ENCODE results near the gene CARS2. TPM values are rescaled to one million over a fixed set of nuclear protein-coding genes. Genes with fewer than 3 reads are reported as not detected.

The CARS2 gene
- total and polyA plus RNA-seq, 2 of the 8 experiments (the other 6 are each of a cell fraction or from before 2014, with no cell fraction given) = 47.7 to 55.9 TPM

GRCh38 chr13:110723598-110723997 lies 17.7 kb upstream of the CARS2 start:
- Histone ChIP-seq H3K36me3 (ENCODE audit: control insufficient read depth in 2 of 4, insufficient read depth in 4 of 4, low read length in 3 of 4) (peaks cover 8 to 19% (median 11%) of the 10 kb centered on the region in 4 experiments; a peak in 7 of 8 replicates), H2AK5ac (ENCODE audit: low read depth, low read length) (no peak overlapping the region), H2BK5ac (ENCODE audit: low read depth, low read length) (no peak overlapping the region), H3K23ac (ENCODE audit: insufficient read length) (no peak overlapping the region), H3K79me1 (ENCODE audit: low read depth, low read length) (peaks cover 9% of the 10 kb centered on the region), H4K91ac (replicated peaks; ENCODE audit: insufficient read length, low read length) (no peak overlapping the region), H3K56ac (replicated peaks; ENCODE audit: insufficient read length, low read depth, low read length) (no peak overlapping the region), H4K8ac (ENCODE audit: extremely low read depth, insufficient read depth, low read length) (no peak overlapping the region), H3K4me1 (replicated peaks in 1 of 4; ENCODE audit: control insufficient read depth in 3 of 4, insufficient read depth in 4 of 4, low read length in 3 of 4) (no peaks in the 10 kb centered on the region), H3K4ac (replicated peaks; ENCODE audit: insufficient read length, low read depth, low read length) (no peak overlapping the region), H3K27me3 (replicated peaks in 1 of 4; ENCODE audit: control insufficient read depth in 3 of 4, extremely low read depth in 1 of 4, insufficient read depth in 3 of 4, low read length in 3 of 4) (no peaks in the 10 kb centered on the region), H2BK15ac (ENCODE audit: low read length) (no peak overlapping the region), H3K18ac (ENCODE audit: extremely low read depth, low read length) (no peak overlapping the region), H2BK12ac (ENCODE audit: low read depth, low read length) (no peak overlapping the region), H3K79me2 (ENCODE audit: control insufficient read depth in 1 of 2, insufficient read depth in 2 of 2, low read length in 2 of 2) (peaks cover 6 to 33% of the 10 kb centered on the region in 2 experiments), H2BK20ac (ENCODE audit: low read length) (no peak overlapping the region), H3K23me2 (ENCODE audit: low read depth, low read length) (no peaks in the 10 kb centered on the region), H3K14ac (ENCODE audit: insufficient read length) (no peak overlapping the region), H3K9me3 (ENCODE audit: insufficient read depth in 2 of 2, low read depth in 1 of 2, low read length in 1 of 2) (no peaks in the 10 kb centered on the region), H3K4me2 (ENCODE audit: insufficient read depth in 1 of 2, low read depth in 2 of 2, low read length in 2 of 2) (no peak overlapping the region), H2BK120ac (replicated peaks; ENCODE audit: low read depth, low read length) (no peak overlapping the region), H3K27ac (ENCODE audit: low read depth, low read length) (no peak overlapping the region), H3K4me3 (ENCODE audit: extremely low read depth in 1 of 4, insufficient read depth in 2 of 4, low read depth in 3 of 4, low read length in 4 of 4) (no peak overlapping the region), H3K9ac (replicated peaks in 1 of 4; ENCODE audit: extremely low read depth in 1 of 4, low read depth in 3 of 4, low read length in 3 of 4) (no peak overlapping the region), H4K5ac (ENCODE audit: insufficient read length, low read depth, low read length) (no peak overlapping the region), H2AFZ (ENCODE audit: low read length) (no peak overlapping the region), H4K20me1 (replicated peaks in 1 of 2; ENCODE audit: control insufficient read depth in 1 of 2, insufficient read depth in 2 of 2, low read length in 2 of 2) (peaks cover 7 to 10% of the 10 kb centered on the region in 2 experiments)
- WGBS, 2 experiments (ENCODE audit: extremely low coverage in 1 of 2, insufficient coverage in 1 of 2, insufficient read length in 1 of 2, insufficient replicate concordance in 2 of 2, low coverage in 1 of 2, low lambda C conversion rate in 2 of 2, missing lambda C conversion rate in 1 of 2) = 95% methylated on average over 8 of the region's 8 CpGs; no CpG with 5 or more reads in 1 of the 2 experiments
- ChIA-PET POLR2A (ENCODE audit: partially characterized antibody) (interaction anchor here (0.7 to 4.0 kb wide), 3 partner anchors 9 to 1476 kb away, joined by 3 to 28 read pairs (median 3); partner anchors contain the start of gene ING1), CTCF (ENCODE audit: partially characterized antibody) (interaction anchor here (0.6 to 1.5 kb wide), 6 partner anchors 40 to 276 kb away, joined by 3 to 4 read pairs (median 3); no protein-coding TSS in a partner anchor)
- TF ChIP-seq POU5F1 (IDR thresholded peaks at IDR 0.05; ENCODE audit: low read depth, low read length) = no peak
- FAIRE-seq = no peak
- no peak for DNase-seq (ENCODE audit: low read depth in 1 of 2, low spot score in 2 of 2)

Data from H1 (cell line).